GM18861 (cell line): Measurements from ENCODE around the gene SNURF.
"Not testable (repeated sequence)": the region's sequence is repeated elsewhere in the genome, so short reads cannot be mapped to it uniquely, and the experiment has no call there.

ENCODE experiments used
- ATAC-seq: cut with Tn5 transposase; IDR thresholded peaks from one replicate; pipeline ENCODE4 v1.9.1; 2021; ENCODE audit not compliant: unreplicated experiment

The SNURF gene, protein sequence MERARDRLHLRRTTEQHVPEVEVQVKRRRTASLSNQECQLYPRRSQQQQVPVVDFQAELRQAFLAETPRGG

DNA sequence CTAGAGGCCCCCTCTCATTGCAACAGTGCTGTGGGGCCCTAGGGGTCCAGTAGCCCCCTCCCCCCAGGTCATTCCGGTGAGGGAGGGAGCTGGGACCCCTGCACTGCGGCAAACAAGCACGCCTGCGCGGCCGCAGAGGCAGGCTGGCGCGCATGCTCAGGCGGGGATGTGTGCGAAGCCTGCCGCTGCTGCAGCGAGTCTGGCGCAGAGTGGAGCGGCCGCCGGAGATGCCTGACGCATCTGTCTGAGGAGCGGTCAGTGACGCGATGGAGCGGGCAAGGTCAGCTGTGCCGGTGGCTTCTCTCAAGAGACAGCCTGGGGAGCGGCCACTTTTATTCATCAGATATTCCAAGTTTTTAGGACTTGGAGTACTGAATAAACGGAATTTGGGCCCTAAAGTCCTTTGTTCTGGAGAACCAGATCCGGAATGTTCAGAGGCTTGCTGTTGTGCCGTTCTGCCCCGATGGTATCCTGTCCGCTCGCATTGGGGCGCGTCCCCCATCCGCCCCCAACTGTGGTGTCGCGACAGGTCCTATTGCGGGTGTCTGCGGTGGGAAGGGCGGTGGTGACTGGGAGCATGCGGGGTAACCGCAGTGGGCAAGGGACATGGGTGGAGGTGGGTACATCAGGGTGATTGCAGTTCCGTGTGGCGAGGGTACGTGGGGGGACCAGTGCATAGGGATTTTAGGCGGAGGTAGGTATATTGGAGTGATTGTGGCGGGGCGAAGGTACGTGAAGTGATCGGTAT is at the start of gene SNURF, which contains the start of gene SNRPN:
Gene SNURF (plus strand): TSS at position 205 of the 748 bp plus-strand sequence. CDS start 62 bp downstream, at position 267.
Gene SNRPN (plus strand): TSS at position 205 of the 748 bp plus-strand sequence. CDS start 19,467 bp downstream, outside the sequence.
- peak; percentile 68 for ATAC-seq

DNA sequence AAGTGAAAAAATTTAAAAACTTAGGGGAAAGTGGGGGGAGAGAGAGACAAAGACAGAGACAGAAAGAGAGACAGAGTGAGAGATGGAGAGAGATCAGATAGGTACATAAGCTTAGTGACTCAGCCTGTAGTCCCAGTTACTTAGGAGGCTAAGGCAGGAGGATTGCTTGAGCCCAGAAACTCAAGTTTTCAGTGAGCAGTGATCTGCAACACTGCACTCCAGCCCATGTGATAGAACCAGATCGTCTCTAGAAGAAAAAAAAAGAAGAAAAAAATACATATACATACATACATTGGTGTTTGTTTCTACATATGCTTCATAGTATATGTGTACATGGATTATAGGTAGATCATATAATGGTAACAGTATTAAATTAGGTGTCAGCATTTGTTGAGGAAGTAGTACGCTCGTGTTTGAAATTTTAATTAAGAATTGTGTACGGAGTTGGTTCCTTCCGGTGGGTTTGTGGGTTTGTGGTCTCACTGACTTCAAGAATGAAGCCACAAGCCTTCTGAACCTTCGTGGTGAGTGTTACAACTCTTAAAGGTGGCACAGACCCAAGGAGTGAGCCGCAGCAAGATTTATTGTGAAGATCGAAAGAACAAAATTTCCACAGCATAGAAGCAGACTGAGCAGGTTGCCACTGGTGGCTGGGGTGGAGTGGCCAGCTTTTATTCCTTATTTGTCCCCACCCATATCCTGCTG is 38.3 kb upstream of the SNURF start:
- ATAC-seq: no peak

DNA sequence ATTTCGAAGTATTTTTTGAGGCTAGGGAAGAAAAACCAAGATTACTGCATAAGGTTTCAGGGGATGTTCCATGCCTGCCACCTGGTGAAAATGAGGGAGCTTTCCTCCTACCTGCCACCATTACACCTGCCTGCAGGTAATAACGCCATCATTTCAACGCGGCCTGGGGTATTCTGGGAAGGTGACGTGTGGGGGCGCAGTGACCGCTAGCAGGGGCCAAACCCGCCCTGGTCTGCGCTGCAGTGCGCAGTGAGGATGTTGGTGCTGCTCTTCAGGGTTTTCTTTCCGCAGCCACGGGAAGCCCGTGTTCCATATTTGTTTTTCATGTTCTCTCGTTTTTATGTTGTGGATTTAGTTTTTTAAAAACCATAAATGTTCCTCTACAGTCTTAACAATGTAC is 37.4 kb upstream of the SNURF start:
- no peak for ATAC-seq

DNA sequence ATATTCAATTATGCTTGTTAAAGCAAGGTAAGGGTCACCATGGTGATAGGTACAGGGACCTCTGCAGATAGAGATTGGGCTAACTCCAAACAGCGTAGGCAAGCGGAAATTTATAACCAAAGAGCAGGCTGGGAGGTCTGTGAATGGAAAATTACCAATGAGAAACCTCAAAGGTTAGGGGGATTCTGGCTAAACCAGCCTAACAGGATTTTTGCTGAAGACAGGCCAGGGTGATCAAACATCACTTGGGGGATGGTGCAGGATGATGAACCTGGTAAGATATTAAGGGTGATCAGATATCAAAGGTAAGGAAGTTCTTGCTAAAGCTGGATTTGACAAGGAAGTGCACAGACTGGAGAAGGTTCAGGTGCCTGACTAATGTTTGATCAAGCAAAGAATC is 35.3 kb upstream of the SNURF start:
- ATAC-seq: no peak

DNA sequence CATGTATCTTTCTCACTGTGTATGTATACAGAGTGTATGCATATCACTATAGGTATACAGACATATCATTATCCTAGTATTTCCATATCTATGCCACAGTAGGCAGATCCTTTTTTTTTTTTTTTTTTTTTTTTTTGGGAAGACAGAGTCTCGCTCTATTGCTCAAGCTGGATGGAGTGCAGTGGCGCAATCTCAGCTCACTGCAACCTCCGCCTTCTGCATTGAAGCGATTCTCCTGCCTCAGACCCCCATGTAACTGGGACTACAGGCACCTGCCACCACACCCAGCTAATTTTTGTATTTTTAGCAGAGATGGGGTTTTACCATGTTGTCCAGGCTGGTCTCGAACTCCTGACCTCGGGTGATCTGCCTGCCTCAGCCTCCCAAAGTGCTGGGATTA is 32.0 kb upstream of the SNURF start:
- ATAC-seq: not testable (repeated sequence)

DNA sequence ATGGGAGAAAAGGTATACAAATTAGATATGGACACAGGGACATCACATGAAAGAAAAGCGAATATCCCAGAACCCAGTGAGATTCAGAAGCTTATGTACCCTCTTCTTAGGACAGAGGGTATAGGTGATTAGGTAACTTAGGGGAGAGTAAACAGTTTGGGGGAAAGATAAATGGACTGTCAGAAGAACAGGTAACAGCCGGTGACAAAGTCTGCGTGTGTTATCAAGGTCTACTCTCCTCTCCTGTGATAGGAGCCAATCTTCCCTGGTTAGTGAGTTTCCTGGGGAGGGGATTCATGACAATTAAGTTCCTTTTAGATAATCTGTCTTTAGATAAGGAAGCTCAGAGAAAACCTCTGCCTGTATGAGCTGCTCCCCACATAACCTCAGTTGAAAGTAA is 30.6 kb upstream of the SNURF start:
- no peak for ATAC-seq

DNA sequence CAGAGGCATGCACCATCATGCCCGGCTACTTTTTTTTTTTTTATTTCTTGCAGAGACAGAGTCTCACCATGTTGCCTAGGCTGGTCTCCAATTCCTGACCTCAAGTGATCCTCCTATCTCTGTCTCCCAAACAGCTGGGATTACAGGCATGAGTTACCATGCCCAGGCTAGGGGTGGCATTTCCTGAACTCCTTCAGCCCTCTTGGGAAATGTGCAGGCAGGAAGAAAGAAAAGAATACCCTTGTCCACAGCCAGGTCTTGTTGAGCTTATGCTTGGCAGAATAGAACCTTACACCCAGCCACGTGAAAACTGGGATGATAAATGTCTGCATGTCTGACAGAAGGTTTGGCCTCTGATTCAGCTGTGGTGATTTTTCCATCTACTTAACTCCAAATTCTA is 30.2 kb upstream of the SNURF start:
- no peak for ATAC-seq

DNA sequence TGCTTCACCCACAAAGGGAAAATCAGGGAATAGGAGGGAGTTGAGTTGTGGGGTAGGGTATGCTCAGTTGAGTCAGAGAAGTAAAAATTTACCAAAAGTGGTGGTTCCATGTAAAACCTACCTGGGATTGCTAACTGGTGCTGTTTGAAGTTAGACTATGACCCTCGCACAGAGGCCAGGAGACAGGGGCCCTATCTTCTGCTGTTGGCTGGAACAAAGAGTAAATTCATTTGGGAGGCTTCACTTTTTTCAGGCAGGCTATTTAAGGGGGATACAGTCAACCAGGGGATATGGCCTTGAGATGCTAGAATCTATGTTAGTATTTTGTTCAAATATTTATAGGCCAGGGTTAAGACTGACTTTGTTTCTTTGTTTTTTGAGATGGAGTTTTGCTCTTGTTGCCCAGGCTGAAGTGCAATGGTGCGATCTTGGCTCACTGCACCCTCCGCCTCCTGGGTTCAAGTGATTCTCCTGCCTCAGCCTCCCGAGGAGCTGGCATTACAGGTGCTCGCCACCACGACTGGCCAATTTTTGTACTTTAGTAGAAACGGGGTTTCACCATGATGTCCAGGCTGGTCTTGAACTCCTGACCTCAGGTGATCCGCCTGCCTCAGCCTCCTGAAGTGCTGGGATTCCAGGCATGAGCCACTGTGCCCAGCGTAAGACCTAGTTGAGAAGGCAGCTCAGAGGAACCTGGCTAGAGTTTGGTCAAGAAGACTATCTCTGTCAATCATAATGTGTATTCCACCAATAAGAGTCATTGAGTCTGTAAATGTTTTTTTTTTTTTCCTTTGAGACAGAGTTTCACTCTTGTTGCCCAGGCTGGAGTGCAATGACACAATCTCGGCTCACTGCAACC is 22.7 kb upstream of the SNURF start:
- ATAC-seq: not testable (repeated sequence)

DNA sequence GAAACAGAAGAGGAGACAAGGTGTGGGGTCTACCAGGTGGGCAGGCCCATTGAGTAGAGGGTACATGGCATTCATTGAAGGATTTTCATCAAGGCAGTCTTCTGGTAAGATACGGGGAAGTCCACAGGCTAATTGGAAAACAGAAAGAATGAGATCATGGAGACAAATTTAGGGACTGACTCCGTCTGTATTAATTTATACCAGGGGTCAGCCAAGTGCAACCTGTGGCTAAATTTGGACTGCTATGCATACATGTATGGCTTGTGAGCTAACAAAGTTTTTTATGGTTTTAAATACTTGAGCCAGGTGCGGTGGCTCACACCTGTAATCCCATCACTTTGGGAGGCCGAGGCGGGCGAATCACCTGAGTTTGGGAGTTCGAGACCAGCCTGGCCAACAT is 21.1 kb upstream of the SNURF start:
- no peak for ATAC-seq

DNA sequence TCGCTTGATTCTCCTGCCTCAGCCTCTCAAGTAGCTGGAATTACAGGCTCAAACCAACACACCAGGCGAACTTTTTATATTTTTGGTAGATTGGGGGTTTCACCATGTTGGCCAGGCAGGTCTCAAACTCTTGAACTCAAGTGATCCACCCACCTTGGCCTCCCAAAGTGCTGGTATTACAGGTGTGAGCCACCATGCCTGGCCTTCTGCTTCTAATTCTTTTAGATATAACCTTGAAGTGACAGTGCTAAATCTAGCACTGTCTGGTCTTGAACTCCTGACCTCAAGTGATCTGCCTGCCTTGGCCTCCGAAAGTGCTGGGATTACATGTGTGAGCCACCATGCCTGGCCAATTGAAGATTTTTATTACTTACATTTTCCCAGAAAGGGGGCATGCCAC is 16.6 kb upstream of the SNURF start:
- not testable (repeated sequence) for ATAC-seq

DNA sequence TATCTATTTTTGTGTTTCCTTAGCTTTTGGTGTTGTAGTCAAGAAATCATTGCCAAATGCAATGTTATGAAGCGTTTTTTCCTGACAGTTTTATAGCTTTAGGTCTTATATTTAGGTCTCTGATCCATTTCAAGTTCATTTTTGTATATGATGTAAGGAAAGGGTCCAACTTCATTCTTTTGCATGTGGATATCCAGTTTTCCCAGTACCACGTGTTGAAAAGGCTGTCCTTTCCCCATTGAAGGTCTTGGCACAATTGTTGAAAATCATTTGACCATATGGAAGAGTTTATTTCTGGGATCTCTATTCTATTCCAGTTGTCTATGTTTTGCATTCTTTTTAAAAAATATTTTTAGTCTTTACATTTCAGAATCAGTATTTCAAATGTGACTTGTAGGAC is 14.6 kb upstream of the SNURF start:
- ATAC-seq: no peak

DNA sequence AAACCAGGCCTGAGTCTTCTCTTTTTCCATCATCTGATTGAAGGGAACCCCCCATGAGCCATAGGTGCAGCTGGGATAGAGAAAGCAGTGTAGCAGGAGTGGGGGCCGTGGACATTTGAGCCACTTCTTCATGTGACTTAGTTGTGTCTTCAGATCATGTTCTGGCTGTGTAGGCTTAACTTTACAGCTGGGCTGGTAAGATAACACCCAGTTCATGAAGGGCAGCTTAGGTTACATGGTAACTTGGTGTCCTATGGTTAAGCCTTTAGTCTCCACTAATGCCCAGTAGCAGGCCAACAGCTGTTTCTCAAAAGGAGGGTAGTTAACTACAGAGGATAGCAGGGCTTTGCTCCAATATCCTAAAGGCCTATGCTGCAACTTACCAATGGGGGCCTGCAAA is 11.4 kb upstream of the SNURF start:
- ATAC-seq: no peak

DNA sequence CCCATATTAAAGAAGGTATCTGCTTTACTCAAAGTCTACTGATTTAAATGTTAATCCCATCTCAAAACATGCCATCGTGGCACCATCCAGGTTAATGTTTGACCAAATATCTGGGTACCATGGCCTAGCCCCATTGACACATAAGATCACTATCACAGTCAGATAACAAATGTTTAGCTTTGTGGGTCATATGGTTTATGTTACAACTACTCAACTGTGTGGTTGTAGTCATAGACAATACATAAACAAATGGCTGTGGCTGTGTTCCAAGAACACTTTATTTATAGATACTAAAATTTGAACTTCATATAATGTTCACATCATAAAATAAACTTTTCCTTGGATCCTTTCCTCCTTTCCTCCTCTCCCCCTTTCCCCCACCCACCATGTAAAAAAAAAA is 9.8 kb upstream of the SNURF start:
- no peak for ATAC-seq

DNA sequence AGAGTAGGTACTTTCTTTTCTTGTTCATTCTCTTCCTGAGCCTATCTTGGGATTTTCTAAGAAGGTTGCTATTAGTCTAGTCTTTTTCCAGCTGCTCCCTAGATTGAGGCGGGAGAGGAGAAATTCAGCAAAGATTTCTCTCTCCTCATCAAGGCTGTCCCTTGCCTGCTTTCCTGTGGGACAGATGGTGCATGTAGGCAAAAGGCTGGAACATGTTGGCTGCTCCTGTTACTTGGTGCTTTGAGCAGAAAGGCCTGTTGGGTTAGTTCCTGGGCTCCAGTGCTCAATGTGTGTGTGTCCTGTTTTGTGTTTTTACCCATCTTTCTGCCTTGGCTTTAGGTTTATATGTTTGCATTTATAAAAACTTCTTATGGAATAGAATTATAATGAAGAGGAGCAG is 9.1 kb upstream of the SNURF start:
- no peak for ATAC-seq

DNA sequence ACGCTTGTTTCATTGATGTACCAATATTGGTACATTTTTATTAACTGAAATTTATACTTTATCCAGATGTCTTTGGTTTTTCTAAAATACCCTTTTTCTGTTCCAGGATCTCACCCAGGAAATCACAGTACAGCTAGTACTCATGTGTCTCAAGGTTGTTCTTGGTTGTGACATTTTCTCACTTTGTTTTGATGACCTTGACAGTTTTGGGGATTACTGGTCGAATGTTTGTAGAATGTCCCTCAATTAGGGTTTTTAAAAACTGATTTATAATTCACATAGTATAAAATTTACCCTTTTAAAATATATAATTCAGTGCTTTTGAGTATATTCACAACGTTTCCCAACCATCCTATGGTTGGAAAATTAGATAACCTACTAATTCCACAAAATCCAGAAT is 6.3 kb upstream of the SNURF start:
- no peak for ATAC-seq

DNA sequence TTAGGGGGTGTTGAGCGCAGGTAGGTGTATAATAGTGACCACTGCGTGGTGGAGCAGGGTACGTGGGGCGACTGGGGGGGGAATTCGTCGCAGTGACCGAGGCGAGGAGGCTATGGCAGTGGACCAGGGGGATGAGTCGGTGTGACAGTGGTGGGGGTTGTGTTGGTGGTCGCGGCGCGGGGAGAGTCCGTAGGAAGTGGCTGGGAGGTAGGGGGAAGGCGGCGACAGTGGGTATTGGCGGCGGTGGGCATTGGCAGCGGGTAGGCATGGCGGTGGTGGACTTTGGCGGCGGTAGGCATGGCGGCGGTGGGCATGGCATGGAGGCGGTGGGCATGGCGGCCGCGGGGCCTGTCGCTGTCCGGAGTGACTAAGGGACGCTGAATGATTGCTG is 739 bp downstream of the SNURF start:
- ATAC-seq: no peak

DNA sequence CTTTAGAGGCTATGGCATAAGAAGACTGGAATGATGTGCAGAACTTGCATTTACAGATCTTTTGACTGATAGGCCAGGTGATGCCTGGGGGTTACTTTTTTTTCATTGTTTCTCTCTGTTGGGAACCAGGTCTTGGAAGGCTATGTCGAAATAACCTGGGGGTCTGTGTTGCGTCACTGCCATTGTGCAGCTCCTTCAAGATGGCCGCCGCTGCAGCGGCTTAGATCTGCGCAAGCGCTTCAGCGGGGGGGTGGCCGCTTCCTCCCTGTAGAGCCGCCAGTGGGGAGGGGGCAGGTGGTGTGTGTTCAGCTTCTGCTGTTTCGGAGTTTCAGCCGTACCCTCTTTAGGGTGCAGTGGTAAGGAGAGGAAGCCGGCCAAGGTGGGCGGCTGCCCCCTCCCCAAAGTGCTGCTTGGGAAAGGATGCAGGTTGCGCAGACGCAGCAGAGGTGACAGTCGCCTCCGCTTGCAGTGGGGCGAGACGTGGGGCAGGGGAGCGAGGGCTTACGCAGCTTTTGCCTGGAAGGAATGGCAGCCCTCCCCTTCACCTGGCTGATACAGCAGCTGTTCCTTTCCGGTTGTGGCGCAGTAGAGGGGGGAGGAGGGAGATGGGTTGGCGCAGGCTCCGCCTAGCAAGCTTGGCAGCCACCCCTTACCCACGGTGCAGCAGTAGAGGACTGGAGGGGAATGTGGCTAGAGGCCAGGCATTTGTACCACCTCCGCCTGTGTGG is 1.5 kb downstream of the SNURF start:
- peak; percentile 73 for ATAC-seq

DNA sequence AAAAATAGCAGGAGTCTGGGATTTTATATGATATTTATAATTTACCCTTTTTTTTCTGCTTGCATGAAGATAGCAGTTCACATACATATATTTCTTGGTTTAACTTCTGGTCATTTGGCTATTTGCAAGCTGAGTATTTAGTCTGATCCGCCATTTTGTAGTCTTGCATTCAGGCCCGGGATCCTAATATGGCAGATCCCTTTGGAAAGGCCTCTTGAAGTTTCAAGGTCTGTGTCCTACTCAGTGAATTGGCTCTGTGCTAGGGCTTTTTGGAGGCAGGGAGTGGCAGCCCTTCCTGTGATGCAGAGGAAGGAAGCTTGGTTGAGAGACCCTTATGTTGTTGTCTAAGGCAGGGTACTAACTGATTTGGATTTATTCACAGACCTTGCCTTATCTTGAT is 2.9 kb downstream of the SNURF start:
- no peak for ATAC-seq

DNA sequence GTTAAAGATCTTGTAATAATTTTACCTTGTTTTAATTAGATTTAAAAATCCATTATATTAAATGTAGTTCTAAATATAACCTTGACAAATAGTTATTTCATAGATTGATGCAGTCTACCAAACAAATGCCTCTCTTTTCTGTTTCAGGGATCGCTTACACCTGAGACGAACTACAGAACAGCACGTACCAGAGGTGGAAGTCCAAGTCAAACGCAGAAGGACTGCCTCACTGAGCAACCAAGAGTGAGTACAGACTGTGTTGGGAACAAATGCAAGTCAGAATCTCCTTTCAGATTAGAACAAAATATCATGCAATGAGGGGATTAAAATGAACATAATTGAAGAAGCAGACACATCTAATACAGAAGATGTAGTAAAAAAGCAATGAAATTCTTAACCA is 7.2 kb downstream of the SNURF start:
- ATAC-seq: no peak

DNA sequence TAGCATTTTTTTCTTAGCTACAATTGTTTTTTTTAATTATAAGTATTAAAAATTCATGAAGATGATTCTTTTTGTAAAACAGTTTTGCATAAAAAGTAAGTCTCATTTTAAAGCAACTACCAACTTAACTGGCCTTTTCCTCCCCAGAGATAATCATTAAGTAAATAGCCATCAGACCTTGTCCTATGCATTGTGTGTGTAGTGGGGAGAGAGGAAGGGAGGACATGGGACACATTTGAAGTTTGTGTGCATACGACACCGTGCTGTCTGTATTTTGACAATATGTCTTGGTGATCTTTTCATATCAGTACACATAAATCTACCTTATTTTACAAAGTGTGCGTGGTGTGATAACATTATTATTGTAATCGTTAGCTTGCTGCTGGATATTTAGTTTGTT is 8.1 kb downstream of the SNURF start:
- ATAC-seq: no peak
